ENCODE measurements around the gene ARIH1. TPM values are rescaled to one million over a fixed set of nuclear protein-coding genes. Genes with fewer than 3 reads are reported as not detected.

The ARIH1 gene
- total and polyA plus RNA-seq, 8 donors: 136 to 225 (median 191) TPM

GRCh38 chr15:72463702-72464101 is 10.4 kb upstream of the ARIH1 start:
- Histone ChIP-seq H3K27ac (no peak overlapping the region), H3K4me3 (no peak overlapping the region), H3K9me3 (no peaks in the 10 kb centered on the region), H3K27me3 (no peaks in the 10 kb centered on the region), H3K36me3 (no peaks in the 10 kb centered on the region), H3K4me1 (peaks cover 0 to 14% of the 10 kb centered on the region in 2 donors)
- no peak for ATAC-seq
- intact Hi-C loops (cut with DNase I): no loop called here
- TF ChIP-seq CTCF (IDR thresholded peaks at IDR 0.05): no peak
- DNase-seq: no peak

DNA sequence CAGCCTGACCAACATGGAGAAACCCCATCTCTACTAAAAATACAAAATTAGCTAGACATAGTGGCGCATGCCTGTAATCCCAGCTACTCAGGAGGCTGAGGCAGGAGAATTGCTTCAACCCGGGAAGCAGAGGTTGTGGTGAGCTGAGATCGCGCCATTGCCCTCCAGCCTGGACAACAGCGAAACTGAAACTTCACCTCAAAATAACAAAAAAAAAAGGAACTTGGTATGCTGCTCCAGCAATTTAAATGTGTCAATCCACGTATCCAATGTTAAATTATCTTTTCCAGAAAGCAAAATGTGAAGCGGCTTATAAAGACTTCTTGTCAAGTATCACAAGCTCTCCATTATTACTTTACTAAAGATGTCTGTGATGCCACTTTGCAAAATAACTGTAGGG is 9.9 kb upstream of the ARIH1 start:
- Histone ChIP-seq H3K4me1 (peaks cover 0 to 14% of the 10 kb centered on the region in 2 donors), H3K4me3 (no peak overlapping the region), H3K27ac (no peak overlapping the region), H3K36me3 (no peaks in the 10 kb centered on the region), H3K27me3 (no peaks in the 10 kb centered on the region), H3K9me3 (no peaks in the 10 kb centered on the region)
- TF ChIP-seq CTCF (IDR thresholded peaks at IDR 0.05): no peak
- no peak for ATAC-seq
- intact Hi-C loops (cut with DNase I): no loop called here
- no peak for DNase-seq

GRCh38 chr15:72468103-72468502 is 6.0 kb upstream of the ARIH1 start:
- Histone ChIP-seq H3K9me3 (no peaks in the 10 kb centered on the region), H3K27ac (no peak overlapping the region), H3K4me1 (peaks cover 3 to 13% of the 10 kb centered on the region in 2 donors), H3K27me3 (no peaks in the 10 kb centered on the region), H3K36me3 (no peaks in the 10 kb centered on the region), H3K4me3 (no peak overlapping the region)
- ATAC-seq: no peak
- no peak for TF ChIP-seq CTCF (IDR thresholded peaks at IDR 0.05)
- intact Hi-C loops (cut with DNase I): no loop called here
- DNase-seq: no peak

GRCh38 chr15:72472992-72473610 is 1.0 kb upstream of the ARIH1 start:
- intact Hi-C loops (cut with DNase I): no loop called here

GRCh38 chr15:72474466-72474911 is 359 bp downstream of the ARIH1 start:
- H3K27me3 ChIP-seq: no peaks in the 10 kb centered on the region
- H3K4me1 ChIP-seq: peaks cover 24 to 50% of the 10 kb centered on the region in 2 donors
- TF ChIP-seq CTCF (IDR thresholded peaks at IDR 0.05): no peak
- peak in 1 of 4 donors; percentile 50 for DNase-seq
- H3K9me3 ChIP-seq: no peaks in the 10 kb centered on the region
- peak overlapping the region; percentile 100 for H3K27ac ChIP-seq
- H3K36me3 ChIP-seq: peaks cover 0 to 28% of the 10 kb centered on the region in 2 donors
- peak; percentile 39 for ATAC-seq
- intact Hi-C loops (cut with DNase I): no loop called here
- H3K4me3 ChIP-seq: peak overlapping the region; percentile 58 to 73

More at GRCh38 chr15:72472992-72473610, 1.0 kb upstream of the ARIH1 start:
- H3K27ac ChIP-seq: peak overlapping the region; percentile 100
- no peaks in the 10 kb centered on the region for H3K9me3 ChIP-seq
- no peak for ATAC-seq
- no peaks in the 10 kb centered on the region for H3K27me3 ChIP-seq
- H3K4me3 ChIP-seq: peak overlapping the region; percentile 58 to 73
- H3K36me3 ChIP-seq: peaks cover 0 to 15% of the 10 kb centered on the region in 2 donors
- peaks cover 24 to 36% of the 10 kb centered on the region in 2 donors for H3K4me1 ChIP-seq
- no peak for TF ChIP-seq CTCF (IDR thresholded peaks at IDR 0.05)
- peak in 1 of 4 donors; percentile 45 for DNase-seq

Measured in left lung (tissue), 10 donors.